MM.1S (cell line): Measurements from ENCODE around the gene AHNAK.

Experiments
- EZH2 ChIP-seq: fragments of 300-600 bp; sonication (generic); optimal IDR thresholded peaks from 2 replicates; pipeline ENCODE3; 2017; ENCODE audit warnings: low read depth, mild to moderate bottlenecking, antibody characterized with exemption, low read length, mixed read lengths
- EZH2phosphoT487 ChIP-seq: fragments of 300-600 bp; sonication (generic); IDR thresholded peaks from 2 replicates; pipeline ENCODE4 v1.6.1; 2018; ENCODE audit warnings: antibody characterized with exemption, low read length
- TF ChIP-seq, protein P1 (sequence below): fragments of 300-600 bp; sonication (generic); IDR thresholded peaks from 2 replicates; pipeline ENCODE4 v1.5.1; 2016; ENCODE audit warnings: antibody characterized with exemption, low read length, mixed read lengths

DNA sequence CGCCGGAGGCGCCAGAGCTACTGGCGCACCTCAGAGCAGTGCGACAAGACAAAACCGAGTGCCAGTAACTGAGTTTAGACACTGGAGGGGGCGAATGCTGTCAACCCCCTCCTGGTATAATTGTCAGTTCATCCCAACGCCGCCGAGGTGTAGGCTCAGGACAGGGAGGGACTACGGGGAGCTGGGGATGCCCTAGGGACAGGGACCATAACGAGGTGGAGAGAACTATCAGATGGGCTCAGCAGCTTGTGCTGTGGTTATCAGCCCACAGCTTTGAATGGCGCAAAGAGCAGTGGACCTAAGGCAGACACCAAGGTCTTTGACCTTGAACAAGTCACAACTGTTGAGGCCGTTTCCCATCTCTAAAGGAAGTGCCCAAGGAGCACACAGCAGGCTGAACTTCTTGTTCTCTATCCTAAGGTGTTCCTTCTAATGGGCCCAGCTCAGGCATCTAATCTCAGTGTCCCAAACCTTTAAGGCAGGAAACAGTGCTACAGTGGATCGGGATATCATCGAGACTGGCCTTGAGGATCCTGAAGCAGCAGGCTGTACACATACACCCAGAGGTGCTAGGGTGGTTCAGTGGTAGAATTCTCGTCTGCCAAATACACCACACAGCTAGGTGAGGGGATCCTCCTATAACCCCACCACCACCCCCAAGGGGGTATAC, 45.7 kb upstream of the AHNAK start:
- TF ChIP-seq EZH2 = no peak
- TF ChIP-seq, protein P1, sequence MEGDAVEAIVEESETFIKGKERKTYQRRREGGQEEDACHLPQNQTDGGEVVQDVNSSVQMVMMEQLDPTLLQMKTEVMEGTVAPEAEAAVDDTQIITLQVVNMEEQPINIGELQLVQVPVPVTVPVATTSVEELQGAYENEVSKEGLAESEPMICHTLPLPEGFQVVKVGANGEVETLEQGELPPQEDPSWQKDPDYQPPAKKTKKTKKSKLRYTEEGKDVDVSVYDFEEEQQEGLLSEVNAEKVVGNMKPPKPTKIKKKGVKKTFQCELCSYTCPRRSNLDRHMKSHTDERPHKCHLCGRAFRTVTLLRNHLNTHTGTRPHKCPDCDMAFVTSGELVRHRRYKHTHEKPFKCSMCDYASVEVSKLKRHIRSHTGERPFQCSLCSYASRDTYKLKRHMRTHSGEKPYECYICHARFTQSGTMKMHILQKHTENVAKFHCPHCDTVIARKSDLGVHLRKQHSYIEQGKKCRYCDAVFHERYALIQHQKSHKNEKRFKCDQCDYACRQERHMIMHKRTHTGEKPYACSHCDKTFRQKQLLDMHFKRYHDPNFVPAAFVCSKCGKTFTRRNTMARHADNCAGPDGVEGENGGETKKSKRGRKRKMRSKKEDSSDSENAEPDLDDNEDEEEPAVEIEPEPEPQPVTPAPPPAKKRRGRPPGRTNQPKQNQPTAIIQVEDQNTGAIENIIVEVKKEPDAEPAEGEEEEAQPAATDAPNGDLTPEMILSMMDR = no peak; the same call in 1 of the 2 replicates
- TF ChIP-seq EZH2phosphoT487 = no peak
